GM23338 (cell line): ENCODE results near the gene DRD5. TPM values are rescaled to one million over a fixed set of nuclear protein-coding genes. Genes with fewer than 3 reads are reported as not detected.
A peak's percentile ranks its signal among the peaks of the same experiment; 100 is the strongest.

Experiments used
- ATAC-seq: fragments of 200-7000 bp; cut with Tn5 transposase; 3 replicates; pipeline ENCODE4 v1.9.1; 2020
- DNase-seq: peaks from one replicate; pipeline ENCODE4 v3.0.0-alpha.2; 2015; ENCODE audit warnings: low spot score
- H2AFZ ChIP-seq: fragments of 200-600 bp; sonication (generic); 2 replicates; pipeline ENCODE4 v1.8.0; 2016; ENCODE audit warnings: antibody characterized with exemption, mild to moderate bottlenecking, moderate library complexity
- H3F3A ChIP-seq: fragments of 200-600 bp; sonication (generic); replicated peaks from 2 replicates; pipeline ENCODE4 v1.8.0; 2017; ENCODE audit warnings: antibody characterized with exemption, mixed run types, low read depth
- H3K27ac ChIP-seq: fragments of 200-600 bp; sonication (generic); 2 replicates; pipeline ENCODE4 v1.6.1; 2016; ENCODE audit warnings: low read depth
- H3K27me3 ChIP-seq: fragments of 200-600 bp; sonication (generic); 2 replicates; pipeline ENCODE4 v1.8.0; 2016; ENCODE audit warnings: mild to moderate bottlenecking, mixed run types, moderate library complexity; ENCODE audit not compliant: insufficient read depth
- H3K36me3 ChIP-seq: fragments of 200-600 bp; sonication (generic); 2 replicates; pipeline ENCODE4 v1.8.0; 2016; ENCODE audit warnings: mild to moderate bottlenecking; ENCODE audit not compliant: insufficient read depth
- H3K4me1 ChIP-seq: fragments of 200-600 bp; sonication (generic); 2 replicates; pipeline ENCODE4 v1.8.0; 2016; ENCODE audit warnings: mild to moderate bottlenecking, moderate library complexity; ENCODE audit not compliant: insufficient read depth
- H3K4me2 ChIP-seq: fragments of 200-600 bp; sonication (generic); 2 replicates; pipeline ENCODE4 v1.7.1; 2017; ENCODE audit warnings: mixed run types
- H3K4me3 ChIP-seq: fragments of 200-600 bp; sonication (generic); 2 replicates; pipeline ENCODE4 v1.6.1; 2016; ENCODE audit warnings: mixed run types
- H3K79me2 ChIP-seq: fragments of 200-600 bp; sonication (generic); replicated peaks from 2 replicates; pipeline ENCODE4 v1.8.0; 2017; ENCODE audit warnings: mild to moderate bottlenecking; ENCODE audit not compliant: insufficient read depth
- H3K9me2 ChIP-seq: fragments of 200-600 bp; sonication (generic); 2 replicates; pipeline ENCODE4 v1.8.0; 2017; ENCODE audit not compliant: insufficient read depth
- H4K20me1 ChIP-seq: fragments of 200-600 bp; sonication (generic); replicated peaks from 2 replicates; pipeline ENCODE4 v1.8.0; 2017; ENCODE audit warnings: mild to moderate bottlenecking; ENCODE audit not compliant: insufficient read depth
- H3K27ac Mint-ChIP-seq: 2 replicates; pipeline ENCODE4 v1.8.0; 2020; ENCODE audit warnings: inconsistent platforms, mild to moderate bottlenecking, moderate library complexity, mixed read lengths
- H3K27me3 Mint-ChIP-seq: 3 replicates; pipeline ENCODE4 v1.8.0; 2022; ENCODE audit warnings: low read depth, mild to moderate bottlenecking, moderate library complexity, mixed read lengths, inconsistent platforms; ENCODE audit not compliant: insufficient read depth, poor library complexity
- H3K36me3 Mint-ChIP-seq: 3 replicates; pipeline ENCODE4 v1.8.0; 2021; ENCODE audit warnings: low read depth, mild to moderate bottlenecking, inconsistent platforms, moderate library complexity, mixed read lengths
- H3K4me1 Mint-ChIP-seq: 3 replicates; pipeline ENCODE4 v1.8.0; 2020; ENCODE audit warnings: mild to moderate bottlenecking, inconsistent platforms, mixed read lengths
- H3K4me3 Mint-ChIP-seq: 3 replicates; pipeline ENCODE4 v1.8.0; 2021; ENCODE audit warnings: moderate library complexity, mild to moderate bottlenecking, inconsistent platforms, mixed read lengths
- H3K9me3 Mint-ChIP-seq: 3 replicates; pipeline ENCODE4 v1.8.0; 2020; ENCODE audit warnings: moderate library complexity, mild to moderate bottlenecking, inconsistent platforms, mixed read lengths
- CTCF ChIP-seq, 2 experiments: fragments of 200-600 bp in 1 of 2; sonication (generic) in 1 of 2; conservative IDR thresholded peaks; 2 replicates each; pipeline versions ENCODE4 v1.5.1 to v1.6.1; 2016 to 2017; ENCODE audit warnings: antibody characterized with exemption in 2 of 2, low read depth in 2 of 2, mild to moderate bottlenecking in 2 of 2, moderate library complexity in 1 of 2
- EZH2 ChIP-seq: fragments of 200-600 bp; sonication (generic); IDR thresholded peaks from one replicate; pipeline ENCODE4 v1.8.0; 2017; ENCODE audit warnings: antibody characterized with exemption, mild to moderate bottlenecking, low read depth; ENCODE audit not compliant: unreplicated experiment
- JUNB ChIP-seq: IDR thresholded peaks from one replicate; pipeline ENCODE4 v1.6.1; 2016; ENCODE audit warnings: antibody characterized with exemption; ENCODE audit not compliant: unreplicated experiment
- ZNF462 ChIP-seq: fragments of 250-450 bp; sonication (Bioruptor Pico); IDR thresholded peaks from 2 replicates; pipeline ENCODE4 v1.5.0; 2020; ENCODE audit warnings: mild to moderate bottlenecking, moderate library complexity
- long read RNA-seq: library from polyadenylated mRNA; unstranded; transcript quantifications from one replicate; pipeline ENCODE4 v2.0.0, GENCODE V29; 2020; ENCODE audit not compliant: unreplicated experiment
- polyA plus RNA-seq: library from polyadenylated mRNA; unstranded; fragments of >200 nt; fragmentation: Nextera tagmentation; extraction: Ambion mirVana; gene quantifications from 2 replicates; pipeline ENCODE4 v1.2.1, GENCODE V29; 2016
- total RNA-seq: library from RNA; depleted of rRNA; stranded (reverse); fragments of >200 nt; shearing (Covaris generic); gene quantifications from 2 replicates; pipeline ENCODE4 v1.2.3, GENCODE V29; 2014; rRNA removed

DRD5 gene
- total RNA-seq = 0.24 and 0.43 TPM in 2 replicates
- 0.08 and 0.16 TPM in 2 replicates for polyA plus RNA-seq
- long read RNA-seq = 0 reads

GRCh38 chr4:9781343-9782135, at the start of gene DRD5:
DRD5 (plus strand) TSS chr4:9781634; CDS start chr4:9782030, 396 bp downstream.
- H3K27me3 ChIP-seq = peaks cover 35% of the 10 kb centered on the region
- H3K4me1 Mint-ChIP-seq = peaks cover 5% of the 10 kb centered on the region; the same call in 2 of the 3 replicates
- H3K9me3 Mint-ChIP-seq = peaks cover 6% of the 10 kb centered on the region; the same call in 2 of the 3 replicates
- no peaks in the 10 kb centered on the region for H3K4me1 ChIP-seq
- peak; percentile 75 for DNase-seq
- H3K36me3 ChIP-seq = no peaks in the 10 kb centered on the region
- H4K20me1 ChIP-seq = no peaks in the 10 kb centered on the region
- peak within 1 kb of the TSS; percentile 81 for H2AFZ ChIP-seq
- H3K27ac ChIP-seq = no peak within 1 kb of the TSS
- H3K4me3 ChIP-seq = peak within 1 kb of the TSS; percentile 58
- H3K27ac Mint-ChIP-seq = no peak within 1 kb of the TSS
- no peaks in the 10 kb centered on the region for H3K9me2 ChIP-seq
- no peaks in the 10 kb centered on the region for H3K79me2 ChIP-seq
- peak within 1 kb of the TSS; percentile 78 for H3K4me2 ChIP-seq
- H3F3A ChIP-seq = no peaks in the 10 kb centered on the region
- 0 out of 4 replicates have a peak, but pooled peaks of 1 of the 2 experiments have one; percentile 11 for TF ChIP-seq CTCF (conservative IDR thresholded peaks at IDR 0.05; ENCODE audit: low read depth in 2 of 2)
- TF ChIP-seq EZH2 = no peak
- TF ChIP-seq ZNF462 = no peak
- TF ChIP-seq JUNB = no peak
- H3K36me3 Mint-ChIP-seq = no peaks in the 10 kb centered on the region; the same call in 2 of the 3 replicates
- peak; percentile 88 for ATAC-seq
- peaks cover 38% of the 10 kb centered on the region for H3K27me3 Mint-ChIP-seq
- peak within 1 kb of the TSS; percentile 76 for H3K4me3 Mint-ChIP-seq
